ENCODE results near the gene LY6G5B. TPM values are rescaled to one million over a fixed set of nuclear protein-coding genes. Genes with fewer than 3 reads are reported as not detected.

LY6G5B gene
- total and polyA plus RNA-seq, 2 donors (not counting 1 experiment from before 2014, with no cell fraction given) = 2.0 to 2.8 TPM

DNA sequence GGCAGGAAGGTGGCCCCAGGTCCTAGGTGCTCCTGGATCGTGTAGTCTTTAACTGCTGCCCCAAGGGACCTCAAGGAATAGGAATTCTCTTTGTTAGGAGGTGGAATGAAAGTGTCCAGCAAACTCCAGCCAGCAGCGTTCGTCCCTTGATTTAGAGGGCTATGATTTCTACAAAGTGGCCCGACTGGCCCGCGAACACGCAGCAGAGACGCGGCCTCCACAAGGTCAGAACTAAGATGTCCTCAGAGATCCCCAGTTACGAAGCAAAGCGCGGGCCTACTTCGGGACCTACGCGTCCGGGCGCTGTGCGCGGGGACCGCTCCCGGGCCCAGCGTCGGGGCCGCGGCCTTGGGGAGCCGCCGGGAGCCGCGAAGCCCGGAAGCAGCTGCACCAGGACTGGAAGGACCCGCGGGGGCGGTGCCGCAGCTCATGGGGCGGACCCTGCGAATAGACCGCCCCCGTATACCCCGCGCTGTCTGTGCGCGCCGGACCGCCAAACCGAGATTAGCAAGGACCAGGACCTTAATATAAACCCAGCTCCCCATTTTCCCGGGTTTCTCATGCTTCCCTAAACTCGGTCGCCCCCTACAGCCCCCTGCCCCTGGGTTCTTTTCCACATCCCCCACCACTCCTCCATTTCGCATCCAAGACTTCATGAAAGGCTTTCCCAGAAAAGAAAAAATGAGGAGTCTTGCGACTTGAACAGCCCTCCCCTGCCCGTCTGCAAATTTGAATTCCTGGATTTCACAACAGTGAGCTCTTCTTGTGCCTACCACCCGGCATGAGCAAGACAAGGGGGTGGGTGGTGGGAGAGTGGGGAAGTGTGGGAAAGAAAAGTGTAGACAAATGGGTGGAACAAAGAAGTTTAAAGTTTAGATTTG lies 9.2 kb upstream of the LY6G5B start, which contains the start of gene C6orf47:
Gene C6orf47 (minus strand): TSS at position 398 of the 881 bp plus-strand sequence. CDS start 831 bp downstream, outside the sequence.
- Histone ChIP-seq H4K20me1 (ENCODE audit: control insufficient read depth, extremely low read depth, insufficient read depth, low read length) (no peaks in the 10 kb centered on the region), H3K4me2 (ENCODE audit: extremely low read depth, insufficient read depth, low read length) (peak within 1 kb of the TSS; percentile 100), H3K9me3 (ENCODE audit: control insufficient read depth, insufficient read depth, low read depth, low read length) (no peaks in the 10 kb centered on the region), H3K9ac (ENCODE audit: insufficient read depth, low read length) (peak within 1 kb of the TSS; percentile 76), H2AFZ (ENCODE audit: low read length) (peak within 1 kb of the TSS; percentile 5), H3K36me3 (ENCODE audit: control insufficient read depth, insufficient read depth, low read length) (peaks cover 5% of the 10 kb centered on the region), H3K4me3 (replicated peaks in 1 of 4; ENCODE audit: control extremely low read depth in 1 of 4, insufficient read depth in 1 of 4, low read depth in 3 of 4, low read length in 4 of 4) (peak within 1 kb of the TSS; percentile 90 to 99 (median 96)), H3K4me1 (ENCODE audit: control insufficient read depth, extremely low read depth, insufficient read depth, low read length) (peaks cover 22% of the 10 kb centered on the region), H3K27me3 (ENCODE audit: control insufficient read depth, insufficient read depth, low read length) (no peaks in the 10 kb centered on the region), H3K27ac (ENCODE audit: insufficient read depth, low read length) (peak within 1 kb of the TSS; percentile 87), H3K79me2 (ENCODE audit: control insufficient read depth, insufficient read depth, low read length) (peaks cover 41% of the 10 kb centered on the region)
- DNase-seq (ENCODE audit: low read depth in 2 of 2) = peak; percentile 78 to 79
- no peak for TF ChIP-seq EZH2 (IDR thresholded peaks at IDR 0.05; ENCODE audit: low read length, missing control alignments)
- TF ChIP-seq CTCF (conservative IDR thresholded peaks at IDR 0.05 in 1 of 2, IDR thresholded peaks at IDR 0.05 in 1 of 2; ENCODE audit: low read depth in 1 of 2, low read length in 2 of 2) = no peak

- peak overlapping the region in 3 of 4 experiments; percentile 59 to 99 (median 96) for H3K4me3 ChIP-seq (replicated peaks in 1 of 4; ENCODE audit: control extremely low read depth in 1 of 4, insufficient read depth in 1 of 4, low read depth in 3 of 4, low read length in 4 of 4)
- H3K9me3 ChIP-seq (ENCODE audit: control insufficient read depth, insufficient read depth, low read depth, low read length) = no peaks in the 10 kb centered on the region
- TF ChIP-seq EZH2 (IDR thresholded peaks at IDR 0.05; ENCODE audit: low read length, missing control alignments) = no peak
- no peak for TF ChIP-seq CTCF (conservative IDR thresholded peaks at IDR 0.05 in 1 of 2, IDR thresholded peaks at IDR 0.05 in 1 of 2; ENCODE audit: low read depth in 1 of 2, low read length in 2 of 2)
- peak overlapping the region; percentile 100 for H3K4me2 ChIP-seq (ENCODE audit: extremely low read depth, insufficient read depth, low read length)
- H3K27me3 ChIP-seq (ENCODE audit: control insufficient read depth, insufficient read depth, low read length) = no peaks in the 10 kb centered on the region
- H3K27ac ChIP-seq (ENCODE audit: insufficient read depth, low read length) = peak overlapping the region; percentile 87
- DNase-seq (ENCODE audit: low read depth in 2 of 2) = no peak
- H3K36me3 ChIP-seq (ENCODE audit: control insufficient read depth, insufficient read depth, low read length) = peaks cover 5% of the 10 kb centered on the region
- peaks cover 22% of the 10 kb centered on the region for H3K4me1 ChIP-seq (ENCODE audit: control insufficient read depth, extremely low read depth, insufficient read depth, low read length)
- H3K79me2 ChIP-seq (ENCODE audit: control insufficient read depth, insufficient read depth, low read length) = peaks cover 45% of the 10 kb centered on the region
- H2AFZ ChIP-seq (ENCODE audit: low read length) = no peak overlapping the region
- no peak overlapping the region for H3K9ac ChIP-seq (ENCODE audit: insufficient read depth, low read length)
- H4K20me1 ChIP-seq (ENCODE audit: control insufficient read depth, extremely low read depth, insufficient read depth, low read length) = no peaks in the 10 kb centered on the region
Observed at GRCh38 chr6:31661262-31662123, 8.3 kb upstream of the LY6G5B start.
